PC-9 (cell line): ENCODE measurements around the gene MRPS33. TPM values are rescaled to one million over a fixed set of nuclear protein-coding genes. Genes with fewer than 3 reads are reported as not detected.
A peak's percentile ranks its signal among the peaks of the same experiment; 100 is the strongest.

Experiments
- BruUV-seq: library from RNA; stranded (reverse); fragments of 400-500 nt; replicated peaks from 2 replicates; lab custom pipeline; 2021; lab: Mats Ljungman, UMichigan
- CTCF ChIA-PET: fragments of 300-600 bp; sonication (Branson Sonifier 250); formaldehyde crosslinking; loops from one replicate; lab custom pipeline; 2022; ENCODE audit warnings: antibody characterized with exemption; lab: Charles Lee
- POLR2A ChIA-PET: fragments of 300-600 bp; sonication (Branson Sonifier 250); formaldehyde crosslinking; loops from one replicate; lab custom pipeline; 2022; ENCODE audit warnings: antibody characterized with exemption; ENCODE audit not compliant: unreplicated experiment; lab: Charles Lee
- DNase-seq, 2 experiments: peaks; one replicate each; pipeline versions ENCODE4 v3.0.0 to v3.0.0-alpha.2; 2015 to 2022; ENCODE audit warnings: mixed read lengths in 1 of 2
- H2AFZ ChIP-seq: fragments of 200-600 bp; sonication (generic); 2 replicates; pipeline ENCODE4 v1.8.1; 2017; ENCODE audit warnings: antibody characterized with exemption
- H3F3A ChIP-seq: fragments of 200-600 bp; sonication (generic); 2 replicates; pipeline ENCODE4 v1.8.1; 2017; ENCODE audit warnings: antibody characterized with exemption, mild to moderate bottlenecking, low read depth; ENCODE audit not compliant: insufficient read depth
- H3K27ac ChIP-seq: fragments of 200-600 bp; sonication (generic); 2 replicates; pipeline ENCODE4 v1.6.1; 2016; ENCODE audit warnings: mixed run types
- H3K27me3 ChIP-seq: fragments of 200-600 bp; sonication (generic); 2 replicates; pipeline ENCODE4 v1.6.1; 2016; ENCODE audit warnings: low read depth, mixed run types; ENCODE audit not compliant: insufficient read depth
- H3K36me3 ChIP-seq: fragments of 200-600 bp; sonication (generic); 2 replicates; pipeline ENCODE4 v1.6.1; 2016; ENCODE audit warnings: low read depth, mixed run types
- H3K4me1 ChIP-seq: fragments of 200-600 bp; sonication (generic); replicated peaks from 2 replicates; pipeline ENCODE4 v1.6.1; 2016; ENCODE audit warnings: mixed run types; ENCODE audit not compliant: insufficient read depth
- H3K4me2 ChIP-seq: fragments of 200-600 bp; sonication (generic); 2 replicates; pipeline ENCODE4 v1.6.1; 2017; ENCODE audit warnings: mixed run types
- H3K4me3 ChIP-seq: fragments of 200-600 bp; sonication (generic); 2 replicates; pipeline ENCODE4 v1.6.1; 2016; ENCODE audit warnings: mixed run types
- H3K79me2 ChIP-seq: fragments of 200-600 bp; sonication (generic); 2 replicates; pipeline ENCODE4 v1.6.1; 2017; ENCODE audit warnings: low read depth, mixed run types
- H3K9me2 ChIP-seq: fragments of 200-600 bp; sonication (generic); 2 replicates; pipeline ENCODE4 v1.8.1; 2017; ENCODE audit warnings: mild to moderate bottlenecking; ENCODE audit not compliant: insufficient read depth
- H3K9me3 ChIP-seq: fragments of 200-600 bp; sonication (generic); 2 replicates; pipeline ENCODE4 v1.8.1; 2016; ENCODE audit warnings: low read depth; ENCODE audit not compliant: insufficient read depth
- H4K20me1 ChIP-seq: fragments of 200-600 bp; sonication (generic); 2 replicates; pipeline ENCODE4 v1.8.1; 2017; ENCODE audit not compliant: insufficient read depth
- EZH2 ChIP-seq: fragments of 200-600 bp; sonication (generic); IDR thresholded peaks from 2 replicates; pipeline ENCODE4 v1.8.0; 2017; ENCODE audit warnings: antibody characterized with exemption, low read depth
- intact Hi-C: fragments of 100-400 bp; cut with micrococcal nuclease; formaldehyde crosslinking; loops from one replicate; pipeline ENCODE4 v1.10.0; 2022; ENCODE audit not compliant: unreplicated experiment
- total RNA-seq: library from RNA; stranded (reverse); gene quantifications from 2 replicates; pipeline ENCODE4 v1.2.3, GENCODE V29; 2021
- TF ChIP-seq, protein P1 (sequence below): fragments of 200-600 bp; sonication (generic); conservative IDR thresholded peaks from 2 replicates; pipeline ENCODE4 v1.6.1; 2017; ENCODE audit warnings: mixed run types, antibody characterized with exemption, mild to moderate bottlenecking, moderate library complexity

The MRPS33 gene
- total RNA-seq, 1 experiment from 2014 or later: 84.4 TPM

DNA sequence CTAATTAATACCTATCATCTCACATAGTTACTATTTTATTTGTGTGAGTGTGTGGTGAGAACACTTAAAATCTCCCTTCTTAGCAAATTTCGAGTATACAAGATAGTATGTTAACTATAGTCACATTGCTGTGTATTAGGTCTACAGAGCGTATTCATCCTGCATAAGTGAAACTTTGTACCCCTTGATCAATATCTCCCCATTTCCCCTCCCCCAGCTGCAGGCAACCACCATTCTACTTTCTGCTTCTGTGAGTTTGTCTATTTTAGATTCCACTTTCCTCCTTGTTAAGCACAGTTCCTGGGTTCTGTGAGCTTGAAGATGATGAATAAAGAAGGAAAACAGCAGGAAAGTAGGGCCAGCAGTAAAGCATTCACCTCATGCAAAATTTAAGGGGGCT is 42.4 kb downstream of the MRPS33 start:
- Histone ChIP-seq H3K4me1 (peaks cover 40% of the 10 kb centered on the region), H3K36me3 (no peaks in the 10 kb centered on the region), H3F3A (peaks cover 12% of the 10 kb centered on the region; the same call in 1 of the 2 replicates), H3K9me3 (no peaks in the 10 kb centered on the region), H3K27me3 (no peaks in the 10 kb centered on the region), H2AFZ (no peak overlapping the region), H3K79me2 (no peaks in the 10 kb centered on the region), H4K20me1 (no peaks in the 10 kb centered on the region), H3K9me2 (no peaks in the 10 kb centered on the region), H3K4me3 (no peak overlapping the region), H3K27ac (no peak overlapping the region), H3K4me2 (peak overlapping the region; percentile 38)
- ChIA-PET CTCF (no interaction called here), POLR2A (interaction anchor here (0.7 kb wide), 1 partner anchor 21 kb away, joined by 3 read pairs; no protein-coding TSS in a partner anchor)
- no TSS peak for BruUV-seq
- DNase-seq: no peak
- TF ChIP-seq, protein P1, sequence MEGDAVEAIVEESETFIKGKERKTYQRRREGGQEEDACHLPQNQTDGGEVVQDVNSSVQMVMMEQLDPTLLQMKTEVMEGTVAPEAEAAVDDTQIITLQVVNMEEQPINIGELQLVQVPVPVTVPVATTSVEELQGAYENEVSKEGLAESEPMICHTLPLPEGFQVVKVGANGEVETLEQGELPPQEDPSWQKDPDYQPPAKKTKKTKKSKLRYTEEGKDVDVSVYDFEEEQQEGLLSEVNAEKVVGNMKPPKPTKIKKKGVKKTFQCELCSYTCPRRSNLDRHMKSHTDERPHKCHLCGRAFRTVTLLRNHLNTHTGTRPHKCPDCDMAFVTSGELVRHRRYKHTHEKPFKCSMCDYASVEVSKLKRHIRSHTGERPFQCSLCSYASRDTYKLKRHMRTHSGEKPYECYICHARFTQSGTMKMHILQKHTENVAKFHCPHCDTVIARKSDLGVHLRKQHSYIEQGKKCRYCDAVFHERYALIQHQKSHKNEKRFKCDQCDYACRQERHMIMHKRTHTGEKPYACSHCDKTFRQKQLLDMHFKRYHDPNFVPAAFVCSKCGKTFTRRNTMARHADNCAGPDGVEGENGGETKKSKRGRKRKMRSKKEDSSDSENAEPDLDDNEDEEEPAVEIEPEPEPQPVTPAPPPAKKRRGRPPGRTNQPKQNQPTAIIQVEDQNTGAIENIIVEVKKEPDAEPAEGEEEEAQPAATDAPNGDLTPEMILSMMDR: no peak
- TF ChIP-seq EZH2: no peak
- intact Hi-C loops: no loop called here

GRCh38 chr7:140967438-140967837 is 47.3 kb downstream of the MRPS33 start:
- H3K79me2 ChIP-seq: no peaks in the 10 kb centered on the region
- no peaks in the 10 kb centered on the region for H3K36me3 ChIP-seq
- TF ChIP-seq EZH2: no peak
- TF ChIP-seq, protein P1: no peak
- BruUV-seq: no TSS peak
- H3K9me2 ChIP-seq: no peaks in the 10 kb centered on the region
- no peak for DNase-seq
- no peaks in the 10 kb centered on the region for H3K9me3 ChIP-seq
- no peak overlapping the region for H3K27ac ChIP-seq
- no peak overlapping the region for H2AFZ ChIP-seq
- no peak overlapping the region for H3K4me3 ChIP-seq
- no peaks in the 10 kb centered on the region for H4K20me1 ChIP-seq
- ChIA-PET CTCF (no interaction called here), POLR2A (no interaction called here)
- H3K27me3 ChIP-seq: no peaks in the 10 kb centered on the region
- intact Hi-C loops: no loop called here
- peaks cover 7% of the 10 kb centered on the region; the same call in 1 of the 2 replicates for H3K4me1 ChIP-seq
- H3F3A ChIP-seq: no peaks in the 10 kb centered on the region
- H3K4me2 ChIP-seq: no peak overlapping the region

DNA sequence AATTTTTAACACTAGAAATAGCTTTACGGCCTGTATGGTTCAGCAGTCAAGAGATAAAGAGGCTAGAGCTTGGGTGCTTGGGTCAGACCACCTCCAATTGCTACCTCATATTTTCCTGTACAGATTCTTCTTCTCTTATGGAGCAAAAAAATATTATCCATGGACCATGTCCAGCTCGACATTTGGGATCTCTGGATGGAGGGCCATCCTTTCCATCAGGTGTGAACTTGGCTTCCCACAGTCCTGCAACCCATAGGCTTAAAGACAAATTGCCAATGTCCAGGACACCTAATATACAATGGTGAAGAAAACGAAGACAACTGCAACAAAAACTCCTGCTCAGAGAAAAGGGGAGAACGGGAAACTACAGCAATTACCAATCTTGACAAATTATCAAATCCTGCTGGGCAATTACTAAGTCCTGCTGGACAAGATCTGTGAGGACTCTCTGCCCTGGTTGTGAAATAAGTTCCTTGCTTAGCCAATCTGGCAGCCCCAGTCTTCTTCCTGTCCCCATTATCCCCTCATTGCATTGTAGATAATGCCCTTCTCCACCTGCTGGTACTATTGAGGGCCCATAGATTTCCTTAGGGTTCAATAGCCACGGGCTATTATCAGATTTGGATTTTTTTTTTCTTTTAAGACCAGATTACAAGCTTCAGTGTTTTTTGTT is 48.1 kb downstream of the MRPS33 start:
- H3K9me3 ChIP-seq: no peaks in the 10 kb centered on the region
- intact Hi-C loops: no loop called here
- no peak for DNase-seq
- no TSS peak for BruUV-seq
- H4K20me1 ChIP-seq: no peaks in the 10 kb centered on the region
- H3K4me1 ChIP-seq: 0 out of 2 replicates have a peak, but pooled peaks cover 4% of the 10 kb centered on the region
- H2AFZ ChIP-seq: no peak overlapping the region
- CTCF ChIA-PET: no interaction called here
- no peak overlapping the region for H3K4me3 ChIP-seq
- no peak for TF ChIP-seq EZH2
- TF ChIP-seq, protein P1: no peak
- no peak overlapping the region for H3K27ac ChIP-seq
- H3K36me3 ChIP-seq: no peaks in the 10 kb centered on the region
- H3K79me2 ChIP-seq: no peaks in the 10 kb centered on the region
- H3F3A ChIP-seq: no peaks in the 10 kb centered on the region
- POLR2A ChIA-PET: no interaction called here
- H3K9me2 ChIP-seq: no peaks in the 10 kb centered on the region
- no peaks in the 10 kb centered on the region for H3K27me3 ChIP-seq
- no peak overlapping the region for H3K4me2 ChIP-seq
